OCI-M1 (cell line): ENCODE results near the gene PSD4.
A peak's percentile ranks its signal among the peaks of the same experiment; 100 is the strongest.

Experiments
- DNase-seq: peaks from one replicate; lab custom pipeline; 2025; lab: John Stamatoyannopoulos, UW

Gene PSD4

DNA sequence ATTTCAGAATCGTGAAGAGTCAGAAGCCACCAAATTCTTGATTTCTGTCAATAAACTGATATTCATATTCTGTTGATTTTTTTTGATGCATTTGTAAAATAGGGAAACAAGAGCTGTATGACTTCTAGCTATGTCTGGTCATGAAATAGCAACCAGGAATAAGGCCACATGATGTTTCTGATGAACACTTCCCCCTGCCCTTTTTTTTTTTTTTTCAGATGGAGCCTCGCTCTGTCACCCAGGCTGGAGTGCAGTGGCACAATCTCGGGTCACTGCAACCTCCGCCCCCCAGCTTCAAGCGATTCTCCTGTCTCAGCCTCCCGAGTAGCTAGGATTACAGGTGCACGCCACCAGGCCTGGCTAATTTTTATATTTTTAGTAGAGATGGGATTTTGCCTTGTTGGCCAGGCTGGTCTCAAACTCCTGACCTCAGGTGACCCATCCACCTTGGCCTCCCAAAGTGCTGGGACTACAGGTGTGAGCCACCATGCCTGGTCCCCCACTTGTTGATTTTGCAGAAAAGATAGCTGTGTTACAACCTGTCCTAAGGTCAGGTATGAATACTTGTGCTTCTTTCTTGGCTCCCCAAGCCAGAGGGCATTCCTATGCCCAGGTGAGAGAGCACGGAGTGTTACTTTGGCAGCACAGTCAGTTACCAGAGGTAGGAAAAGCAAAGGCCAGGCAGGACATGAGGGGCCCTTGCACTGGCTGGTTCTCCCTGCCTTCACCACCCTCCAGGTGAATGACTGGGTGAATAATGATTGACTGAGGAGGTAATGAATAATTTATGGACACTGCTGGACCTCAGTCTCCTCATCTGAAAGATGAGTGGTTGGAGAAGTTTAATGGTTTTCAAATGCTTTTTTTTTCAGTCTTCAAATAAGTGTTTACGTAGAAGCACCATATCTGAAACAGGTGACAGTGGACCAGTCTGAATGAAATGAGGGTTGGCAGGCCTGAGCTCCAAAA is 65.4 kb downstream of the PSD4 start:
- no peak for DNase-seq

- peak; percentile 53 for DNase-seq
Measured at GRCh38 chr2:113240150-113240914, 66.6 kb downstream of the PSD4 start.

DNA sequence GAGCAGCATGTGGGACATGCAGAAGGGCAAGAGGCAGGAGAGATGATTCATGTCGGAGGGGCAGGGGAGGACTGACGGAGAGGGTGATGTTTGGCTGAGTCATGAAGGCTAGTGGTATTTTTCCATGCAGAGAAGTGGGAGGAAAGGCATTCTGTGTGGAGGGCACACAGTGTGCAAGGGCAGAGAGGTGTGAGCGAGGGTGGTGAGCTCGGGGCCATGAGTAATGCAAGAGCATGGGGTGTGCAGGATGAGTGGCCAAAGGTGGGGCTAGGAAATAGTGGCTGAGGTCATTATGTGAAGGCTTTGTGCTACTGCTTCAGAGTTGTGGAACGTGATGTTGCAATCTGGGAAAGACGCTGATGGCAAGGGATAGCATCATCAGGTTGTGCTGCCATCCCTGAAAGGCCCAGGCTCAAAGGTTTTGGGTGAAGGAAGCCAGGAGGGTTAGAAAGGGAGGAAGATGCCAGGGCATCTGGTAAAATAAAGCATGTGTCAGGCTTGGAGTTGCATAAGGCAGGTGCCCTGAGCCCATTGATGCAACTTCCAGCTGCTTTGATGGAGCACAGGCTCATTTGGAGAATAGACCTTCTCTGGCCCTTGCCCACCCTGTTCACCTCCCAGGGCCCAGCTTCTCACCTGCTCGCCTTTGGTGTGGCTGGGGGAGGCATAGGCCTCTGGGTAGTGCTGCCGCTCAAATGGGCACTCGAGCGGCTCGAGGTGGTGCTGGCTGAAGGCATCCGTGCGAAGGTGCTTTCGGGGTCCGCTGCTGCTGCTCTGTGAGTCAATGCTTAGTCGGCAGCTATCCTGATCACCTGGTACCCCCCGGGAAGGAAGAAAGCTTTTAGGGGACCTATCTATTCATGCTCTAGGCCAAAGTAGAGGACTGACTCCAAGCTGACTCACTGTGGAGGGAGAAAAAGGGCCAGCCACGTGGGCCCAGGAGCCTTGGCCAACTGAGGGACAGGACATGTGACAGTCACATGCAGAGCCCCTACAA is 67.4 kb downstream of the PSD4 start:
- peak; percentile 18 for DNase-seq

DNA sequence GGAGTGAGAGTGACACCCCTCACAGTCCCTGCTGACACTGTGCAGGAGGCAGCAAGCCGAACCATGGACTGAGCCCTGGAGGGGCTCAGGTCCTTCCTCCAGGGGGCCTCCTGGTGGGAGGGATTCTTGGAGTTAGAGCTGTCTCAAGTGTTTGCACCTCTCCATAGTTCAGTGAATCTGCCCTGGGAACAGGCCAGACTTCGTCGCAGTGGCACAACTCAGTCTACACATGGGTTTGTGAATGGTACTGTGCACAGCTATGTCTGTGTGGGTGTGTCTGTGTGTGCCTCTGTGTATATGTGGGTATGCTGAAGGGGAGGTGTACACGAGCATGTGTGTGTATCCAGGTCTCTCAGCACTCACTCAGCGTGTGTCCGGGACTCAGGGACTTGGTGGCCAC is 68.6 kb downstream of the PSD4 start:
- no peak for DNase-seq

DNA sequence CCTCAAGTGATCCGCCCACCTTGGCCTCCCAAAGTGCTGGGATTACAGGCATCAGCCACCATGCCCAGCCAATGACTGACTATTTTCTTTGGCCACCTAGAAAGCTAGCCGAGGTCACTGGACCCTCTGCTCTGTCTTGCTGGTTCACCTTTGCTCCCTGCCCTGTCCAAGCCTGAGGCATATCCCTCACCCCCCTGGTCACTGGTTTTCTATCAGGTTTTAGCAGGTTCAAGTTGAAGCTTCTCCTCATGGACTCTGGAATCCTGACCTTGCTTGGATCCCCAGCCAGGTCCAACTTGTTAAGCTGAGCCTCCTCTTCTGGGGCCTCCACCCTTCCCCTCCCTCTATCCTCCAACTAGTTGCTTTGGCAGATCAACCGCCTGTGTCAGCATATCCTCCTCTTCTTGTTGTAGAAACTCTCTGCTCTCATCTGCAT is 71.5 kb downstream of the PSD4 start:
- no peak for DNase-seq

GRCh38 chr2:113246606-113247005 is 72.8 kb downstream of the PSD4 start:
- DNase-seq = no peak

GRCh38 chr2:113248997-113249770 is 75.4 kb downstream of the PSD4 start:
- peak; percentile 80 for DNase-seq

- DNase-seq = no peak
Measured at GRCh38 chr2:113251118-113251517, 77.3 kb downstream of the PSD4 start.

DNA sequence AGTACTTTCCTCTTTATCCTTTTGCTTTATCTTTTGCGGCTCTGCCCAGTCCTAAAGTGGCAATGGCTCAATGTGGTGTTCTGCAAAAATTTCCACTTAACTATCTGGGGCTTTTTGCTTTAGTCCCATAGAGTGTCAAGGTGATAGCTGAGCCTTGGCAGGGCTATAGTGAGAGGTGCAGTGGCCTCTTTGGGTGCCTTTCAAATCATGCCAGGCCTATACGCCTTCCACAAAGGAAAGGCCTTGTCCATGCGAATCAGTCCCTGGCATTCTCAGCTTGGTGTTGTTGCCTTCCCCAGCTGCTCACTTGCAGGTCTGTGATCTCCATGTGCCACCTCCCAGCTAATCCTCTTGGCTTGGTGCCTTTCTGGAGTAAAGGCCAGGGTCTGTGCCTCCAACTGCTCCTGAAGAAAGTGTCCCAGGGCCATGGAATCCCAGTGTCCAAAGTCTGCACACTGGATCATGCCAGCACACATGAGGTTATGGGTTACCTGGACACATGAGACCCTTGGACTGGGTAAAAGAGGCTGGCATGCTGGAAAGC is 78.3 kb downstream of the PSD4 start:
- DNase-seq = no peak

GRCh38 chr2:113253453-113253852 is 79.7 kb downstream of the PSD4 start:
- DNase-seq = no peak

GRCh38 chr2:113255140-113256070 is 81.6 kb downstream of the PSD4 start:
- DNase-seq = no peak

DNA sequence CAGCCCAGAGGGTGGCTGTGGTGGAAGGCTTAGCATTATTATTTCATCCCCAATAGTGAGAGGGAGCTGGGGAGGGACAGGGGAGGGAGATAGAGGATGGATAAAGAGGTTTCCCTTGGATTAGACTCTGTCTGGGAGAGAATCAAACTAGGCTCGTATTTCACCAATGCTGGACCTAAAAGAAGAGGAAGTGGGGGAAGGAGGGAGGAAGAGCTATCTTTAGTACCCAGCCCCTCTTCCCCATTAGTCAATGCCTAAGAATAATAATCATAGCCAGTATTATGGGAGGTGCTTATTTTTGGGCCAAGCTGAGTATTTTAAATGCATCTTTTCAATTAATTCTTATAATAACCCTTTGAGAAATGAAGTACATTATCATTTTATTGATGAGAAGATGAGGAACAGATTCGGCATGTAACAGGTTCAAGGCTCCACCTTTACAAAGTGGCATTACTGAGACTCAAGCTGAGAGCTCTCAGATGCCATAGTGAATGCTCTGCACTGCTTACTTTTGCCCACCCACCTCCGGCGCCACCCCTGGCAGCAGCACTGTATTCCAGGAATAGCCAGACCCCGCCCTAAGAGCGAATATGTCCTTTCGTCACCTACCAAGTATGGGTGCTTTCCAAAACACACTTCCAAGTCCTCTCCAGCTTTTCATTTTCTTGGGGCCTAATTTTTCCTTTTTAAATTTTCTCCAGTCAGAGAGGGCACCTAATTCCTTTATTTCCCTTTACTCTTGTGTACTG is 83.9 kb downstream of the PSD4 start:
- DNase-seq = peak; percentile 5

- no peak for DNase-seq
Measured at GRCh38 chr2:113258471-113259147, 84.8 kb downstream of the PSD4 start.
